ENCODE data around the gene ZNF766. TPM values are rescaled to one million over a fixed set of nuclear protein-coding genes. Genes with fewer than 3 reads are reported as not detected.

Gene ZNF766
- total RNA-seq, 1 experiment from 2014 or later = 19.6 TPM

DNA sequence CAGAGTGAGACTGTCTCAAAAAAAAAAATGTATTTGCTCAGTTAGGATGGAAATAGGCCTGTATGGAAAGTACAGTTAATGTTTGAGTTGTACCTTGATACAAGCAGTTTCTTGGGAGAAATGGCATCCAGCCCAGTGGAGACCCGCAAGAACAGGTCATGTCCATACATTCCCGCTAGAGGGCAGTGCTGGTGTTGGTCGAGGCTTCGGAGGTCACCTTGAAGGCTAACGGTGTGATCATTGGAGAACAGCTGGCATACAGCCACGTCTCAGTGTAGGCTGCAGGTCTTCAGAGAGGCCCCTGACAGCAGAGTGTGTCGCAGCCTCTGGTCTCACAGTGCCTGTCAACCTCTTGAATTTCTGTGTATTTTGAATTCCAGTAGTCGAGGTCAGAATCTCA, 74.2 kb downstream of the ZNF766 start:
- peak; percentile 40 for DNase-seq (ENCODE audit: low spot score)
- Histone ChIP-seq H3K27ac (ENCODE audit: low read depth, low read length, poor library complexity, severe bottlenecking) (no peak overlapping the region), H3K27me3 (replicated peaks; ENCODE audit: insufficient read depth, low read depth, low read length, poor library complexity) (no peaks in the 10 kb centered on the region), H3K4me1 (ENCODE audit: insufficient read depth, low read length, poor library complexity, severe bottlenecking) (no peaks in the 10 kb centered on the region), H3K9me3 (ENCODE audit: low read depth, low read length, poor library complexity, severe bottlenecking) (no peaks in the 10 kb centered on the region), H3K36me3 (ENCODE audit: insufficient read depth, low read length, poor library complexity, severe bottlenecking) (no peaks in the 10 kb centered on the region), H3K4me3 (ENCODE audit: low read depth, low read length, poor library complexity, severe bottlenecking) (no peak overlapping the region)
- TF ChIP-seq, protein P1, sequence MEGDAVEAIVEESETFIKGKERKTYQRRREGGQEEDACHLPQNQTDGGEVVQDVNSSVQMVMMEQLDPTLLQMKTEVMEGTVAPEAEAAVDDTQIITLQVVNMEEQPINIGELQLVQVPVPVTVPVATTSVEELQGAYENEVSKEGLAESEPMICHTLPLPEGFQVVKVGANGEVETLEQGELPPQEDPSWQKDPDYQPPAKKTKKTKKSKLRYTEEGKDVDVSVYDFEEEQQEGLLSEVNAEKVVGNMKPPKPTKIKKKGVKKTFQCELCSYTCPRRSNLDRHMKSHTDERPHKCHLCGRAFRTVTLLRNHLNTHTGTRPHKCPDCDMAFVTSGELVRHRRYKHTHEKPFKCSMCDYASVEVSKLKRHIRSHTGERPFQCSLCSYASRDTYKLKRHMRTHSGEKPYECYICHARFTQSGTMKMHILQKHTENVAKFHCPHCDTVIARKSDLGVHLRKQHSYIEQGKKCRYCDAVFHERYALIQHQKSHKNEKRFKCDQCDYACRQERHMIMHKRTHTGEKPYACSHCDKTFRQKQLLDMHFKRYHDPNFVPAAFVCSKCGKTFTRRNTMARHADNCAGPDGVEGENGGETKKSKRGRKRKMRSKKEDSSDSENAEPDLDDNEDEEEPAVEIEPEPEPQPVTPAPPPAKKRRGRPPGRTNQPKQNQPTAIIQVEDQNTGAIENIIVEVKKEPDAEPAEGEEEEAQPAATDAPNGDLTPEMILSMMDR (conservative IDR thresholded peaks at IDR 0.05; ENCODE audit: low read depth, low read length) = peak; percentile 42; the same call in 1 of the 2 replicates
- TF ChIP-seq EZH2 (IDR thresholded peaks at IDR 0.05; ENCODE audit: borderline replicate concordance, low read depth, low read length, poor library complexity, severe bottlenecking) = no peak
- intact Hi-C loops (cut with micrococcal nuclease; ENCODE audit: unreplicated experiment) = no loop called here
- ChIA-PET POLR2A (ENCODE audit: low non-redundant PET) (no interaction called here), CTCF (no interaction called here)
- no TSS peak for BruUV-seq (replicated peaks)

DNA sequence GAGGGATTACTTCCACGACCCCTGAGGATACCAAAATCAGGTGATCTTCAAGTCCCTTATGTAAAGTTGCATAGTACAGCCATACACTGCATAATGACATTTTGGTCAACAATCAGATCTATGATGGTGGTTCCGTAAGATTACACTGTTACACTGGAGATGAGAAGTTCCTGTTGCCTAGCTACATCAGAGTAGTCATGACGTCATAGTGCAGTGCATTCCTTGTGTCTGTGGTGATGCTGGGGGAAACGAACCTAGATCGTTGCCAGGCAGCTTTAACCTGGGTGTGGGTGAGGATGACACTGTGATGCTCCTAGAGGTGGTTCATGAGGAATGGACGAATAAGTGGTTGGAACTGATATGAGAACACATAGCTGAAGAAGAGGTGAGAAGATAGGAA, 75.8 kb downstream of the ZNF766 start:
- intact Hi-C loops (cut with micrococcal nuclease; ENCODE audit: unreplicated experiment) = no loop called here
- Histone ChIP-seq H3K4me3 (ENCODE audit: low read depth, low read length, poor library complexity, severe bottlenecking) (no peak overlapping the region), H3K27me3 (replicated peaks; ENCODE audit: insufficient read depth, low read depth, low read length, poor library complexity) (no peaks in the 10 kb centered on the region), H3K27ac (ENCODE audit: low read depth, low read length, poor library complexity, severe bottlenecking) (no peak overlapping the region), H3K9me3 (ENCODE audit: low read depth, low read length, poor library complexity, severe bottlenecking) (no peaks in the 10 kb centered on the region), H3K4me1 (ENCODE audit: insufficient read depth, low read length, poor library complexity, severe bottlenecking) (no peaks in the 10 kb centered on the region), H3K36me3 (ENCODE audit: insufficient read depth, low read length, poor library complexity, severe bottlenecking) (no peaks in the 10 kb centered on the region)
- no peak for TF ChIP-seq EZH2 (IDR thresholded peaks at IDR 0.05; ENCODE audit: borderline replicate concordance, low read depth, low read length, poor library complexity, severe bottlenecking)
- TF ChIP-seq, protein P1 (conservative IDR thresholded peaks at IDR 0.05; ENCODE audit: low read depth, low read length) = no peak
- no TSS peak for BruUV-seq (replicated peaks)
- no peak for DNase-seq (ENCODE audit: low spot score)
- POLR2A ChIA-PET (ENCODE audit: low non-redundant PET) = no interaction called here
- CTCF ChIA-PET = no interaction called here

Small RNAs within 50 kb of the gene (microRNA-seq; reads per million reads assigned to microRNA genes)
- gene MIR643 (16.2 reads per million, percentile 39 among the genes with 10 or more reads in this experiment), gene MIR6801 (1.9 reads per million)

Other genes with a start within 250 kb of the ZNF766 start
- gene ZNF614, start 241.2 kb upstream of the ZNF766 start, total RNA-seq (2021) = 9.7 and 12.5 TPM in 2 replicates
- gene ZNF432, start 220.7 kb upstream of the ZNF766 start, total RNA-seq (2021) = 12.6 and 13.2 TPM in 2 replicates
- gene ZNF841, start 173.8 kb upstream of the ZNF766 start, total RNA-seq (2021) = 15.7 and 16.7 TPM in 2 replicates
- gene ZNF616, start 129.6 kb upstream of the ZNF766 start, total RNA-seq (2021) = 15.7 and 17.1 TPM in 2 replicates
- gene ZNF836, start 98.0 kb upstream of the ZNF766 start, total RNA-seq (2021) = 6.1 and 7.7 TPM in 2 replicates
- 316 and 324 TPM in 2 replicates for gene PPP2R1A, start 79.5 kb upstream of the ZNF766 start, total RNA-seq (2021)
- 19.4 and 20.7 TPM in 2 replicates for gene ZNF480, start 27.6 kb downstream of the ZNF766 start, total RNA-seq (2021)
- 2.3 and 3.4 TPM in 2 replicates for gene ZNF610, start 66.7 kb downstream of the ZNF766 start, total RNA-seq (2021)
- 3.7 and 3.9 TPM in 2 replicates for gene ZNF880, start 100.3 kb downstream of the ZNF766 start, total RNA-seq (2021)
- 2.4 and 4.3 TPM in 2 replicates for gene ZNF528, start 128.3 kb downstream of the ZNF766 start, total RNA-seq (2021)
- not detected in 2 replicates for gene ZNF534, start 159.6 kb downstream of the ZNF766 start, total RNA-seq (2021)
- gene ZNF578, start 184.0 kb downstream of the ZNF766 start, total RNA-seq (2021) = 0.69 and 1.1 TPM in 2 replicates